ENCODE data around the gene SMC3.

Gene SMC3

DNA sequence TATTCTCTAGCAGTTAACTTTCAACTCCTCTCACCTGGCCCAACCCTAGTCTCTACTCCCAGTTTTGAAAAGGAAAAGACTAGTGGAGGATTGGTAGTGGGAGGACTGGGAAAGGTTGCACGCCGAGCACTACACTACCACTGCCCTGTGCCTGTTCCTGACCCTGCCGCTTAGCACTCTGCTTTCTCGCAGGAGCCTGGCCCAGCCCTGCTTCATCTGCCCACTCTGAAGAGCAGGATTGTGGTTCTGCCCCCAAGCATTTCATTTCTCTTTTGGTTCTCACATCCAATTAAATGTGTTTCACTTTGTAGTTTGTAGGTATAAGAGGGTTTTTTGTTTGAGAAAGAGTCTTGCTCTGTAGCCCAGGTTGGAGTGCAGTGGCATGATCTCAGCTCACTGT is 45.1 kb downstream of the SMC3 start:
- Mint-ChIP-seq H3K4me3 (no peak overlapping the region), H3K9me3 (no peaks in the 10 kb centered on the region), H3K27me3 (ENCODE audit: low read depth) (peaks cover 24% of the 10 kb centered on the region), H3K4me1 (peaks cover 33% of the 10 kb centered on the region), H3K27ac (no peak overlapping the region), H3K36me3 (ENCODE audit: low read depth) (no peaks in the 10 kb centered on the region)
- TF ChIP-seq, protein P1, sequence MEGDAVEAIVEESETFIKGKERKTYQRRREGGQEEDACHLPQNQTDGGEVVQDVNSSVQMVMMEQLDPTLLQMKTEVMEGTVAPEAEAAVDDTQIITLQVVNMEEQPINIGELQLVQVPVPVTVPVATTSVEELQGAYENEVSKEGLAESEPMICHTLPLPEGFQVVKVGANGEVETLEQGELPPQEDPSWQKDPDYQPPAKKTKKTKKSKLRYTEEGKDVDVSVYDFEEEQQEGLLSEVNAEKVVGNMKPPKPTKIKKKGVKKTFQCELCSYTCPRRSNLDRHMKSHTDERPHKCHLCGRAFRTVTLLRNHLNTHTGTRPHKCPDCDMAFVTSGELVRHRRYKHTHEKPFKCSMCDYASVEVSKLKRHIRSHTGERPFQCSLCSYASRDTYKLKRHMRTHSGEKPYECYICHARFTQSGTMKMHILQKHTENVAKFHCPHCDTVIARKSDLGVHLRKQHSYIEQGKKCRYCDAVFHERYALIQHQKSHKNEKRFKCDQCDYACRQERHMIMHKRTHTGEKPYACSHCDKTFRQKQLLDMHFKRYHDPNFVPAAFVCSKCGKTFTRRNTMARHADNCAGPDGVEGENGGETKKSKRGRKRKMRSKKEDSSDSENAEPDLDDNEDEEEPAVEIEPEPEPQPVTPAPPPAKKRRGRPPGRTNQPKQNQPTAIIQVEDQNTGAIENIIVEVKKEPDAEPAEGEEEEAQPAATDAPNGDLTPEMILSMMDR (IDR thresholded peaks at IDR 0.05; ENCODE audit: unreplicated experiment in 3 of 3), result no peak

DNA sequence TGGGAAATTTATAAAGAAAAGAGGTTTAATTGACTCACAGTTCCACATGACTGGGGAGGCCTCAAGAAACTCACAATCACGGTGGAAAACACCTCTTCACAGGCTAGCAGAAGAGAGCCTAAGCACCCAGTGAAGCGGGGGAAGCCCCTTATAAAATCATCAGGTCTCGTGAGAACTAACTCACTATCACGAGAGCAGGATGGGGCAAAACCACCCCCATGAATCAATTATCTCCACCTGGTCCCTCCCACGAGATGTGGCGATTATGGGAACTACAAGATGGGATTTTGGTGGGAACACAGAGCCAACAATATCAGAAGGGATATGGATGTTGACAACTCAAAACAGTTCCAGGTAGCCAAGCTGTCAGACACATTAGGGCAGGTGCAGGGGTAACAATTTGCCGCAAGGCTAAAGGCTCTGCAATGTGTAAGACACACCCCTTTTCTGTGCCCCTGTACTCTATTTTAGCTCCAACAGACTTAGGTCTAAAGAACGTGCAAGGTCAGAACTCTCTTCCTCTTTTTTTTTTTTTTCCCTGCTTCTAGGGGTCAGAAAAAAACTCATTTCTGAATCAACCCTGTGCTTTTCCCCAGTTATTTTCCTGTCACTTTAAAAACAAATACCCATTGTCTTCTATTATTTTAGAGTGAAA is 46.0 kb downstream of the SMC3 start:
- Mint-ChIP-seq H3K4me3 (no peak overlapping the region), H3K4me1 (peaks cover 41% of the 10 kb centered on the region), H3K27ac (no peak overlapping the region), H3K27me3 (ENCODE audit: low read depth) (peaks cover 25% of the 10 kb centered on the region), H3K36me3 (ENCODE audit: low read depth) (no peaks in the 10 kb centered on the region), H3K9me3 (no peaks in the 10 kb centered on the region)
- TF ChIP-seq, protein P1 (IDR thresholded peaks at IDR 0.05; ENCODE audit: unreplicated experiment in 3 of 3), result no peak

DNA sequence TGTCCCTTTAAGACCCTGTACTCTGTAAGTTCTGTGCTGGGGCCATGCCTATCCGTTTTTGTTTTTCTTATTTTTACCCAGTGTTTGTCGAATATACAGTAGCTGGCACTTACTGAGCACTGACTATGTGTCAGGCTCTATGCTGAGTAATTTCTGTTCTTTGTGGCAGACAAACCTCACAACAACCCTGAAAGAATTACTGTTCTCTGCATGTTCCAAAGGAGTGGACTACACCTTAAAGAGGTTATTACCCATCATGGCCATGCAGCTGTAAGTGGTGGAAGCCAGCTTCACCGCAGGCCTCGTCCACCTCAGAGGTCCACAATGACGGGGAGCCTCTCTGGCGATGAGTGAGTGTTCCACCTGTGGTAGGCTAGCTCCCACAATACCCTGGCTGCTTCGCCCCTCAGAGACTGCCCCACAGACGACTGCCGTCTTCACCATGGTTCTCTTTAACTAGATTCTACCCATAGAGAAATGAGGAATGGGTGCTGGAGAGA is 46.6 kb downstream of the SMC3 start:
- no peaks in the 10 kb centered on the region for H3K36me3 Mint-ChIP-seq (ENCODE audit: low read depth)
- peaks cover 47% of the 10 kb centered on the region for H3K4me1 Mint-ChIP-seq
- H3K4me3 Mint-ChIP-seq, result no peak overlapping the region
- H3K27me3 Mint-ChIP-seq (ENCODE audit: low read depth), result peaks cover 29% of the 10 kb centered on the region
- H3K9me3 Mint-ChIP-seq, result no peaks in the 10 kb centered on the region
- H3K27ac Mint-ChIP-seq, result no peak overlapping the region
- TF ChIP-seq, protein P1 (IDR thresholded peaks at IDR 0.05; ENCODE audit: unreplicated experiment in 3 of 3), result no peak

DNA sequence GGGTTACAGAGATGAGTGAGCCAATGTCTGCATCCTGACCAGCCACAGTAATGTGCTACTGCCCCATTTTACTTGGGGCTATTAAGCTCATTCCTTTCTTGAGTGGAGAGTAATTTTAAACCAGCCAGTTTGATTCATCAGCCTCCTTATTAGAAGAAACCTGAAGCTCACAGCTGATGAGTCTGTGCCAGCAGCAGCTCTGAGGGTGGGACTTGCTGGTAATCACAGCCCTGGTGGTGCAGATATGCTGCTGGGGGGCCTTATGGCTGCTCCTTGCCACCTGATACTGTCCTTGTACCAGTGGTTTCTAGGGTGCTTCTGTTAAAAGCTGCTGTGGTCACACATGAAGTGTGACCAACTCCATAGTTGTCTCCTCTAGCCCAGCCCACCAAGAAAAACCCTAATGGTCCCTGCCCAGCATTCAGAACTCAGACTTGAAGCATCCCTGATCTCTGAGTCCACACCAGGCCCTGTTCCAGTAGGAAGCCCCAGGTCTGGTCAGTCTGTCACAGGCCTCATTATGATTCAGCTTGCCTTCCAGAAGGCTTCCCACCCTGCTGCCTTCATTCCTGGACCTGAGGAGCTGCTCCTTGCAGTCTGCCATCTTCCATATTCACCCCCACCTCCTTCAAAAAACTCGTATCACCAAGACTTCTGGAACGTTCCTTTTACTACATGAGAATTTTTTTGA is 47.7 kb downstream of the SMC3 start:
- Mint-ChIP-seq H3K27me3 (ENCODE audit: low read depth) (peaks cover 30% of the 10 kb centered on the region), H3K9me3 (no peaks in the 10 kb centered on the region), H3K27ac (no peak overlapping the region), H3K4me1 (peaks cover 58% of the 10 kb centered on the region), H3K4me3 (no peak overlapping the region), H3K36me3 (ENCODE audit: low read depth) (no peaks in the 10 kb centered on the region)
- TF ChIP-seq, protein P1 (IDR thresholded peaks at IDR 0.05; ENCODE audit: unreplicated experiment in 3 of 3), result no peak

DNA sequence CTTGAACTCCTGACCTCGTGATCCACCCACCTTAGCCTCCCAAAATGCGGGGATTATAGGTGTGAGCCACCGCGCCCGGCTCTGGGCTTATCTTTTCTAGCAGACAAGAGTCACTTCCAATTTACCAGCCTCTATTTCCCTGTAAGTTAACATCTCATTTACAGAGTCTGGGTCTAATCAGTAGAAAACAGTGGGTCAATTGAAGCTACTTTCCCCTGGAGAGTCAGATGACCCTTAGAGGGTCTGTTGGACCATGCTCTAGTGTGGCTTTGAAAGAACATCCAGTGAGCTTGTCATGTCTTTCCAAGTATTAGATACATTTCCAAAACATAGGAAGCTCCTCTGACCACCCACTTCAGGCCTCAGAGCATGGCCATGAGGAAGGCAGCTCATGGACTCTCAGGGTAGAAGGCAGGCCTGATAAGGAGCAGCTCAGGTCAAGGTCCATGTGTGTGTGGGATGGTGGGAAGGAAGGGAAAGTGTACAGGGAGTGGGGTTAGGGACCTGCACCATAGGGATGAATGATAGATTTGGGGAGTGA is 49.1 kb downstream of the SMC3 start:
- Mint-ChIP-seq H3K4me1 (peaks cover 55% of the 10 kb centered on the region), H3K9me3 (no peaks in the 10 kb centered on the region), H3K4me3 (no peak overlapping the region), H3K27ac (peak overlapping the region in 1 of 3 experiments; percentile 69), H3K36me3 (ENCODE audit: low read depth) (no peaks in the 10 kb centered on the region), H3K27me3 (ENCODE audit: low read depth) (peaks cover 26% of the 10 kb centered on the region)
- TF ChIP-seq, protein P1 (IDR thresholded peaks at IDR 0.05; ENCODE audit: unreplicated experiment in 3 of 3), result no peak

Data from nephron (organoid).